NCI-H510A treated with DMSO at 0.1 percent for 48 hours (cell line): Measurements from ENCODE around the gene KLHL3.

ENCODE experiments used
- DNase-seq: peaks from one replicate; lab custom pipeline; 2025; lab: John Stamatoyannopoulos, UW

KLHL3 gene

GRCh38 chr5:137708796-137709559 is 26.9 kb downstream of the KLHL3 start:
- DNase-seq, result no peak

GRCh38 chr5:137708062-137708461 is 27.8 kb downstream of the KLHL3 start:
- DNase-seq, result no peak

GRCh38 chr5:137706841-137707240 is 29.0 kb downstream of the KLHL3 start:
- no peak for DNase-seq

GRCh38 chr5:137705106-137705505 is 30.8 kb downstream of the KLHL3 start:
- no peak for DNase-seq

- DNase-seq, result no peak
Measured at GRCh38 chr5:137703565-137703964, 32.3 kb downstream of the KLHL3 start.

- no peak for DNase-seq
Measured at GRCh38 chr5:137700282-137700680, 35.6 kb downstream of the KLHL3 start.

- DNase-seq, result no peak
Measured at GRCh38 chr5:137699336-137700281, 36.3 kb downstream of the KLHL3 start.

GRCh38 chr5:137696481-137696880 is 39.4 kb downstream of the KLHL3 start:
- no peak for DNase-seq

- DNase-seq, result no peak
Measured at GRCh38 chr5:137695651-137696428, 40.0 kb downstream of the KLHL3 start.

- no peak for DNase-seq
Measured at GRCh38 chr5:137693951-137694721, 41.8 kb downstream of the KLHL3 start.

- no peak for DNase-seq
Measured at GRCh38 chr5:137693307-137693950, 42.5 kb downstream of the KLHL3 start.

- DNase-seq, result no peak
Measured at GRCh38 chr5:137689306-137689705, 46.6 kb downstream of the KLHL3 start.

GRCh38 chr5:137688210-137688840 is 47.6 kb downstream of the KLHL3 start:
- no peak for DNase-seq

- no peak for DNase-seq
Measured at GRCh38 chr5:137684761-137685160, 51.1 kb downstream of the KLHL3 start.

- DNase-seq, result no peak
Measured at GRCh38 chr5:137681191-137681590, 54.7 kb downstream of the KLHL3 start.

- DNase-seq, result no peak
Measured at GRCh38 chr5:137679910-137680309, 56.0 kb downstream of the KLHL3 start.

GRCh38 chr5:137679195-137679594 is 56.7 kb downstream of the KLHL3 start:
- DNase-seq, result no peak

GRCh38 chr5:137672881-137673280 is 63.0 kb downstream of the KLHL3 start:
- no peak for DNase-seq

GRCh38 chr5:137672001-137672400 is 63.9 kb downstream of the KLHL3 start:
- DNase-seq, result no peak

GRCh38 chr5:137669811-137670210 is 66.1 kb downstream of the KLHL3 start:
- no peak for DNase-seq
